ENCODE measurements around the gene ZNF200.
"Not testable (repeated sequence)": the region's sequence is repeated elsewhere in the genome, so short reads cannot be mapped to it uniquely, and the experiment has no call there.

The ZNF200 gene

DNA sequence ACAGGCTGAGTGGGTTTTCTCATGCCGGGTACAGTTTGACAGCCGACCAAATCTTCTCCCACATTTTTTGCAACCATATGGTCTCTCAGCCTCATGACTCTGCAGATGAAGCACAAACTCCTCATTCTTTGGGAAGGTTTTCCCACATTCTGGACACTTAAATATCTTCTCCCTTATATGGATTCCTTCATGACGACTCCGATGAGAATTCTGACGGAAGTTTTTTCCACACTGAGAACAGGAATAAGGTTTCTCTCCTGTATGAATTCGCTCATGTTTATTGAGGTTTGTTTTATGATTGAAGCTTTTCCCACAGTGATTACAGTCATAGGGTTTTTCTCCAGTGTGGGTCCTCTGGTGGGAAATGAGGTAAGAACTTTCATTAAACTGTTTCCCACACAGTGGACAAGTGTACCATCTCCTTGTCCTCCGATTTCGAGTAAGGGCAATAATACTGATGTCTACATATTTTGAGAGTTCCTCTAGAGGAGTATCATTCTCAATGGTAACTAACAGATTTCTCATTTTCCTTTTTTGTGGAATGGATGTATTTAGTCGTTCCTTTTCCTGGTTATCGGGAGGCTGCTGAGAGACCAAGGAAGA lies 10.9 kb downstream of the ZNF200 start:
- Histone ChIP-seq H3K4me1 (ENCODE audit: control insufficient read depth, insufficient read depth, low read length) (no peaks in the 10 kb centered on the region), H3K36me3 (ENCODE audit: control insufficient read depth, insufficient read depth, low read length) (peaks cover 36% of the 10 kb centered on the region), H3K27me3 (ENCODE audit: control insufficient read depth, insufficient read depth, low read length, poor library complexity, severe bottlenecking) (no peaks in the 10 kb centered on the region), H3K27ac (ENCODE audit: insufficient read depth, low read depth, low read length, poor library complexity, severe bottlenecking) (no peak overlapping the region), H3K9me3 (ENCODE audit: control insufficient read depth, low read length) (peaks cover 8% of the 10 kb centered on the region), H3K4me3 (ENCODE audit: insufficient read depth, low read depth, low read length) (no peak overlapping the region)
- WGBS, 2 experiments: 93 to 96% methylated on average over 7 to 10 of the region's 10 CpGs

DNA sequence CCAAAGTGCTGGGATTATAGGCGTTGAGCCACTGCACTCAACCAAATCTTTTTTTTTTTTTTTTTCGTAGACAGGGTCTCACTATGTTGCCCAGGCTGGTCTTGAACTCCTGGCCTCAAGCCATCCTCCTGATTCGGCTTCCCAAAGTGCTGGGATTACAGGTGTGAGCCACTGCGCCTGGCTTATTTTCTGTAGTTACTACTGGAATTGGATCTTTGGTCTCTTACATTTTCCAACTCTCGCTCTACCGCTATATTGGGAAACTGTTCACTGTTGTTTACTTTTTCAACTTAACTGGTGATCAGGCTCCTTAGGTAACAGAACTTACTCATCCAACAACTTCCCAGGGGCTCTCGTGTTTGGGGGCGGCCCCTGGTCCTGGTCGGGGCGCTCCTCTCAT lies 14.1 kb downstream of the ZNF200 start:
- Histone ChIP-seq H3K27me3 (ENCODE audit: control insufficient read depth, insufficient read depth, low read length, poor library complexity, severe bottlenecking) (no peaks in the 10 kb centered on the region), H3K27ac (ENCODE audit: insufficient read depth, low read depth, low read length, poor library complexity, severe bottlenecking) (no peak overlapping the region)
- WGBS, 2 experiments: 79 to 82% methylated on average over 9 to 10 of the region's 10 CpGs

GRCh38 chr16:3216263-3216640 lies 18.7 kb downstream of the ZNF200 start:
- H3K9me3 ChIP-seq (ENCODE audit: control insufficient read depth, low read length): peaks cover 2% of the 10 kb centered on the region
- no peaks in the 10 kb centered on the region for H3K27me3 ChIP-seq (ENCODE audit: control insufficient read depth, insufficient read depth, low read length, poor library complexity, severe bottlenecking)
- no peaks in the 10 kb centered on the region for H3K4me1 ChIP-seq (ENCODE audit: control insufficient read depth, insufficient read depth, low read length)
- WGBS, 2 experiments: 61 to 63% methylated on average over 3 of the region's 3 CpGs
- H3K27ac ChIP-seq (ENCODE audit: insufficient read depth, low read depth, low read length, poor library complexity, severe bottlenecking): no peak overlapping the region
- no peak overlapping the region for H3K4me3 ChIP-seq (ENCODE audit: insufficient read depth, low read depth, low read length)
- no peaks in the 10 kb centered on the region for H3K36me3 ChIP-seq (ENCODE audit: control insufficient read depth, insufficient read depth, low read length)

More for the DNA sequence above, 14.1 kb downstream of the ZNF200 start:
- H3K36me3 ChIP-seq (ENCODE audit: control insufficient read depth, insufficient read depth, low read length): peaks cover 26% of the 10 kb centered on the region
- peaks cover 8% of the 10 kb centered on the region for H3K9me3 ChIP-seq (ENCODE audit: control insufficient read depth, low read length)
- no peak overlapping the region for H3K4me3 ChIP-seq (ENCODE audit: insufficient read depth, low read depth, low read length)
- H3K4me1 ChIP-seq (ENCODE audit: control insufficient read depth, insufficient read depth, low read length): no peaks in the 10 kb centered on the region

DNA sequence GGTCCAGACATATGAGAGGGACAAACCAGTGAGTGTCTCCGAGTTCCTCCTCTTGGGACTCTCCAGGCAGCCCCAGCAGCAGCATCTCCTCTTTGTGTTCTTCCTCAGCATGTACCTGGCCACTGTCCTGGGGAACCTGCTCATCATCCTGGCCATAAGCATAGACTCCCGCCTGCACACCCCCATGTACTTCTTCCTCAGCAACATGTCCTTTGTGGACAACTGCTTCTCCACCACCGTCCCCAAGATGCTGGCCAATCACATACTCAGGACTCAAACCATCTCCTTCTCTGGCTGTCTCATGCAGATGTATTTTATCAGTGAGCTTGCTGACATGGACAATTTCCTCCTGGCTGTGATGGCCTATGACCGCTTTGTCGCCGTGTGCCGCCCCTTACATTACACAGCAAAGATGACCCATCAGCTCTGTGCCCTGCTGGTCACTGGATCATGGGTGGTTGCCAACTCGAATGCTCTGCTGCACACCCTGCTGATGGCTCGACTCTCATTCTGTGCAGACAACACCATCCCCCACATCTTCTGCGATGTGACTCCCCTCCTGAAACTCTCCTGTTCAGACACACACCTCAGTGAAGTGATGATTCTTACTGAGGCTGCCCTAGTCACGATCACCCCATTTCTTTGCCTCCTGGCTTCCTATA lies 19.2 kb downstream of the ZNF200 start:
- H3K27ac ChIP-seq (ENCODE audit: insufficient read depth, low read depth, low read length, poor library complexity, severe bottlenecking): no peak overlapping the region
- H3K27me3 ChIP-seq (ENCODE audit: control insufficient read depth, insufficient read depth, low read length, poor library complexity, severe bottlenecking): no peaks in the 10 kb centered on the region
- H3K4me1 ChIP-seq (ENCODE audit: control insufficient read depth, insufficient read depth, low read length): no peaks in the 10 kb centered on the region
- no peak overlapping the region for H3K4me3 ChIP-seq (ENCODE audit: insufficient read depth, low read depth, low read length)
- H3K36me3 ChIP-seq (ENCODE audit: control insufficient read depth, insufficient read depth, low read length): no peaks in the 10 kb centered on the region
- H3K9me3 ChIP-seq (ENCODE audit: control insufficient read depth, low read length): peaks cover 2% of the 10 kb centered on the region
- WGBS, 2 experiments: 81 to 82% methylated on average over 11 of the region's 11 CpGs

DNA sequence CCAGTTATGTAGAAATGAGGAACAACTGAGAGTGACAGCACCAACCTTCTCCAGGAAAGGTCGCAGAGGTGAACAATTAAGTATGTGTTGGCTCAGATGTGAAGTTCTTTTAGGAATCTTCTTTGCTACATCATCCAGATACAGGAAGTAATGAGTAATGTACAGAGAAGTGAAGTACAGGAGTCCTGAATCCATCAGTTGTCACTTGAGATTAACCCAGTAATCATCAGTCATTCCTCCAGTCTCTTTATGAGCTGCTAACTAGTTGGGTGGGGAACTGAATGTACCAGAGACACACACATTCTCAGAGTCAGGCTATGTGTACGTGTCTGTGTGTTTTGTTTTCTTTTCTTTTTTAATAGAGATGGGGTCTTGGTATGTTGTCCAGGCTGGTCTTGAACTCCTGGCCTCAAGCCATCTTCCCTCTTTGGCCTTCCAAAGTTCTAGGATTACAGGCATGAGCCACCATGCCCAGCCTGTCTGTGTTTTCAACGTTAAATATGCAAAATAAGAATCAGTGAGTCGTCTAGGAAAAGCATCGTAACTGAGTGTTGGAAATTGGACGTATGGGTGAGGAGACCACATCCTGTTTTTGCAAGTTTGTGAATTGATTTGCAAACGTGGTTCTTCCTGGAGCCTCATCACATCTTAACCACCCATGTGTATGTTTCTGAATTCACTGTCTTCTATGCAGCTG lies 19.9 kb downstream of the ZNF200 start:
- 56 to 64% methylated on average over 7 of the region's 7 CpGs for WGBS, 2 experiments
- Histone ChIP-seq H3K4me3 (ENCODE audit: insufficient read depth, low read depth, low read length) (no peak overlapping the region), H3K4me1 (ENCODE audit: control insufficient read depth, insufficient read depth, low read length) (no peaks in the 10 kb centered on the region), H3K36me3 (ENCODE audit: control insufficient read depth, insufficient read depth, low read length) (no peaks in the 10 kb centered on the region), H3K27me3 (ENCODE audit: control insufficient read depth, insufficient read depth, low read length, poor library complexity, severe bottlenecking) (no peaks in the 10 kb centered on the region), H3K9me3 (ENCODE audit: control insufficient read depth, low read length) (peaks cover 2% of the 10 kb centered on the region), H3K27ac (ENCODE audit: insufficient read depth, low read depth, low read length, poor library complexity, severe bottlenecking) (no peak overlapping the region)

GRCh38 chr16:3212567-3212966 lies 22.4 kb downstream of the ZNF200 start:
- Histone ChIP-seq H3K27me3 (ENCODE audit: control insufficient read depth, insufficient read depth, low read length, poor library complexity, severe bottlenecking) (no peaks in the 10 kb centered on the region), H3K9me3 (ENCODE audit: control insufficient read depth, low read length) (peaks cover 2% of the 10 kb centered on the region), H3K4me3 (ENCODE audit: insufficient read depth, low read depth, low read length) (no peak overlapping the region), H3K4me1 (ENCODE audit: control insufficient read depth, insufficient read depth, low read length) (no peaks in the 10 kb centered on the region), H3K27ac (ENCODE audit: insufficient read depth, low read depth, low read length, poor library complexity, severe bottlenecking) (no peak overlapping the region), H3K36me3 (ENCODE audit: control insufficient read depth, insufficient read depth, low read length) (no peaks in the 10 kb centered on the region)
- 69 to 74% methylated on average over 1 of the region's 1 CpG for WGBS, 2 experiments

GRCh38 chr16:3212006-3212405 lies 23.0 kb downstream of the ZNF200 start:
- Histone ChIP-seq H3K27ac (ENCODE audit: insufficient read depth, low read depth, low read length, poor library complexity, severe bottlenecking) (no peak overlapping the region), H3K36me3 (ENCODE audit: control insufficient read depth, insufficient read depth, low read length) (no peaks in the 10 kb centered on the region), H3K27me3 (ENCODE audit: control insufficient read depth, insufficient read depth, low read length, poor library complexity, severe bottlenecking) (no peaks in the 10 kb centered on the region), H3K4me3 (ENCODE audit: insufficient read depth, low read depth, low read length) (no peak overlapping the region), H3K4me1 (ENCODE audit: control insufficient read depth, insufficient read depth, low read length) (no peaks in the 10 kb centered on the region), H3K9me3 (ENCODE audit: control insufficient read depth, low read length) (peaks cover 2% of the 10 kb centered on the region)
- 83 to 85% methylated on average over 3 of the region's 3 CpGs for WGBS, 2 experiments

GRCh38 chr16:3207086-3207953 lies 27.6 kb downstream of the ZNF200 start:
- WGBS, 2 experiments: 64 to 68% methylated on average over 18 to 19 of the region's 19 CpGs
- Histone ChIP-seq H3K9me3 (ENCODE audit: control insufficient read depth, low read length) (peaks cover 2% of the 10 kb centered on the region), H3K4me1 (ENCODE audit: control insufficient read depth, insufficient read depth, low read length) (no peaks in the 10 kb centered on the region)

DNA sequence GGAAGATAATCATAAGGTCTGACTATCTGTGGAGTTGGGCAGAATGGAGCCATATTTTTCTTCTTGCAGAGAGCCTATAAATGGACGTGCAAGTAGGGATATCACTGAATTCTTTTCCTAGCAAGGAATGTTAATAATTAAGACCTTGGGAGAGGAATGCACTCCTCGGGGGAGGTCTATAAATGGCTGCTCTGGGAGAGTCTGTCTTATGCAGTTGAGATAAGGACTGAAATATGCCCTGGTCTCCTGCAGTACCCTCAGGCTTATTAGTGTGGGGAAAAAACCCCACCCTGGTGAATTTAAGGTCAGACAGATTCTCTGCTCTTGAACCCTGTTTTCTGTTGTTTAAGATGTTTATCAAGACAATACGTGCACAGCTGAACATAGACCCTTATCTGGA lies 29.0 kb downstream of the ZNF200 start:
- WGBS, 2 experiments: 65 to 79% methylated on average over 3 of the region's 3 CpGs
- H3K27ac ChIP-seq (ENCODE audit: insufficient read depth, low read depth, low read length, poor library complexity, severe bottlenecking); H3K36me3 ChIP-seq (ENCODE audit: control insufficient read depth, insufficient read depth, low read length); H3K9me3 ChIP-seq (ENCODE audit: control insufficient read depth, low read length); H3K4me3 ChIP-seq (ENCODE audit: insufficient read depth, low read depth, low read length); H3K27me3 ChIP-seq (ENCODE audit: control insufficient read depth, insufficient read depth, low read length, poor library complexity, severe bottlenecking); H3K4me1 ChIP-seq (ENCODE audit: control insufficient read depth, insufficient read depth, low read length): not testable (repeated sequence)

More at GRCh38 chr16:3207086-3207953, 27.6 kb downstream of the ZNF200 start:
- Histone ChIP-seq H3K36me3 (ENCODE audit: control insufficient read depth, insufficient read depth, low read length) (no peaks in the 10 kb centered on the region), H3K4me3 (ENCODE audit: insufficient read depth, low read depth, low read length) (no peak overlapping the region), H3K27ac (ENCODE audit: insufficient read depth, low read depth, low read length, poor library complexity, severe bottlenecking) (no peak overlapping the region), H3K27me3 (ENCODE audit: control insufficient read depth, insufficient read depth, low read length, poor library complexity, severe bottlenecking) (no peaks in the 10 kb centered on the region)
